Measurements from ENCODE around the gene WDR82. TPM values are rescaled to one million over a fixed set of nuclear protein-coding genes. Genes with fewer than 3 reads are reported as not detected.

Gene WDR82
- total and polyA plus RNA-seq, 2 donors from 2014 or later: 20.9 to 75.8 TPM

DNA sequence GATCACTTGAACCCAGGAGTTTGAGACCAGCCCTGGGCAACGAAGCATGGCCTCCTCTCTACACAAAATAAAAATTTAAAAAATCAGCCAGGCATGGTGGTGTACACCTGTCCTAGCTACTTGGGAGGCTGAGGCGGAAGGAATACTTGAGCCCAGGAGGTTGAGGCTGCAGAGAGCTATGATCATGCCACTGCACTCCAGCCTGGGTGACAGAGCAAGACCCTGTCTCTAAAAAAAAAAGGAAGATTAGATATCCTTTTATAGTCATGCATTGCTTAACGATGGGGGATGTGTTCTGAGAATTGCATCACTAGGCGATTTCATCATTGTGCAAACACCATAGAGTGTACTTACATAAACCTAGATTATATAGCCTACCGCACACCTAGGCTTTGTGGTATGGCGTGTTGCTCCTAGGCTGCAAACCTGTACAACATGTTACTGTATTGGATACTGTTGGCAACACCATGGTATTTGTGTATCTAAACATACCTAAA lies 67.9 kb downstream of the WDR82 start:
- no peak overlapping the region for H3K4me3 ChIP-seq (ENCODE audit: low read length in 3 of 3)
- no peak overlapping the region for H3K27ac ChIP-seq (ENCODE audit: low read depth in 2 of 2, low read length in 2 of 2)
- no peaks in the 10 kb centered on the region for H3K9me3 ChIP-seq (ENCODE audit: control insufficient read depth in 2 of 3, insufficient read depth in 1 of 3, low read length in 3 of 3)
- peaks cover 17 to 83% (median 71%) of the 10 kb centered on the region in 3 donors for H3K36me3 ChIP-seq (ENCODE audit: control insufficient read depth in 2 of 3, insufficient read depth in 3 of 3, low read length in 3 of 3)
- DNase-seq: no peak
- H3K4me1 ChIP-seq (ENCODE audit: control insufficient read depth in 2 of 3, insufficient read depth in 2 of 3, low read depth in 1 of 3, low read length in 3 of 3): no peaks in the 10 kb centered on the region
- TF ChIP-seq, protein P1, sequence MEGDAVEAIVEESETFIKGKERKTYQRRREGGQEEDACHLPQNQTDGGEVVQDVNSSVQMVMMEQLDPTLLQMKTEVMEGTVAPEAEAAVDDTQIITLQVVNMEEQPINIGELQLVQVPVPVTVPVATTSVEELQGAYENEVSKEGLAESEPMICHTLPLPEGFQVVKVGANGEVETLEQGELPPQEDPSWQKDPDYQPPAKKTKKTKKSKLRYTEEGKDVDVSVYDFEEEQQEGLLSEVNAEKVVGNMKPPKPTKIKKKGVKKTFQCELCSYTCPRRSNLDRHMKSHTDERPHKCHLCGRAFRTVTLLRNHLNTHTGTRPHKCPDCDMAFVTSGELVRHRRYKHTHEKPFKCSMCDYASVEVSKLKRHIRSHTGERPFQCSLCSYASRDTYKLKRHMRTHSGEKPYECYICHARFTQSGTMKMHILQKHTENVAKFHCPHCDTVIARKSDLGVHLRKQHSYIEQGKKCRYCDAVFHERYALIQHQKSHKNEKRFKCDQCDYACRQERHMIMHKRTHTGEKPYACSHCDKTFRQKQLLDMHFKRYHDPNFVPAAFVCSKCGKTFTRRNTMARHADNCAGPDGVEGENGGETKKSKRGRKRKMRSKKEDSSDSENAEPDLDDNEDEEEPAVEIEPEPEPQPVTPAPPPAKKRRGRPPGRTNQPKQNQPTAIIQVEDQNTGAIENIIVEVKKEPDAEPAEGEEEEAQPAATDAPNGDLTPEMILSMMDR (IDR thresholded peaks at IDR 0.05; ENCODE audit: borderline replicate concordance, extremely low read depth, insufficient read depth): no peak
- no peaks in the 10 kb centered on the region for H3K27me3 ChIP-seq (ENCODE audit: control insufficient read depth, insufficient read depth, low read length)
- H3K9ac ChIP-seq (ENCODE audit: low read length in 3 of 3): no peak overlapping the region
- intact Hi-C loops (cut with DNase I): no loop called here
- FAIRE-seq: no peak

DNA sequence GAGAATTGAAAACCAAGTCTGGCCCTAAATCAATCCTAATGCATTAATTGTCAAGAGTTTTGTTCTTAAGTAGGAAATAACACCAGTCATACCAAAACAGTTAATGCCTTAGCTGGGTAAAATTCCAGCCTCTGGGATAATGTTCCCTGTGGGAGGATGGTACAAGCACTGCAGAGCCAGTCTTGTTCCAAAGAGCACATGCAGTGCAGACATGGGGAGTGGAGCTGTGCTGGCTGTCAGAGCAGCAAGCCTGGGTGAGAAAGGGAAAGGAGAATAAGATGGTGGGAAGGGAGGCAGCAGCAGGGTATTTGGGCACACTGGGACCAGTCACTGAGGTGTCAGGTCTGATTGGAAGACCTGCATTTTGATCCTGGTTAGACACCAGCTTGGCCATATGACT lies 68.4 kb downstream of the WDR82 start:
- H3K27me3 ChIP-seq (ENCODE audit: control insufficient read depth, insufficient read depth, low read length): no peaks in the 10 kb centered on the region
- intact Hi-C loops (cut with DNase I): no loop called here
- H3K9me3 ChIP-seq (ENCODE audit: control insufficient read depth in 2 of 3, insufficient read depth in 1 of 3, low read length in 3 of 3): no peaks in the 10 kb centered on the region
- no peak for DNase-seq
- no peaks in the 10 kb centered on the region for H3K4me1 ChIP-seq (ENCODE audit: control insufficient read depth in 2 of 3, insufficient read depth in 2 of 3, low read depth in 1 of 3, low read length in 3 of 3)
- H3K36me3 ChIP-seq (ENCODE audit: control insufficient read depth in 2 of 3, insufficient read depth in 3 of 3, low read length in 3 of 3): peaks cover 17 to 83% (median 73%) of the 10 kb centered on the region in 3 donors
- no peak overlapping the region for H3K4me3 ChIP-seq (ENCODE audit: low read length in 3 of 3)
- H3K9ac ChIP-seq (ENCODE audit: low read length in 3 of 3): no peak overlapping the region
- TF ChIP-seq, protein P1 (IDR thresholded peaks at IDR 0.05; ENCODE audit: borderline replicate concordance, extremely low read depth, insufficient read depth): no peak
- no peak for FAIRE-seq
- H3K27ac ChIP-seq (ENCODE audit: low read depth in 2 of 2, low read length in 2 of 2): no peak overlapping the region

DNA sequence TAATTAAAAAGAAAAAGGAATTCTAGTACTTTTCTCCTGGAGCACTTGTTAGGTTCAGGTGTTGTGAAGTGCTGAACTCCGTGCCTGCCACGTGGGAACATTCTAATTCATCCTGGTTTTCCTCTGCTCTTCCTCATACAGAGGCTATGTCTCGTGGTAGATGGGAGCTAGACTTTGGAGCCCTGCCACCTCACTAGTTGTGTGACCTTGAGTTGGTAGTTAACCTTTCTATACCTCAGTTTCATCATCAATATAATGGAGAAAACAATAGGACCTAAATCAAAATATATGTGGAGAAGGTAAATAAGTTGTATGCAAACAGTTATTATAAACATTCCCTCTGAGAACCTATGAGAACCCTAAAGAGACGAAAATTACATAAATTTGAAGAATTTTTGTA lies 69.9 kb downstream of the WDR82 start:
- Histone ChIP-seq H3K4me1 (ENCODE audit: control insufficient read depth in 2 of 3, insufficient read depth in 2 of 3, low read depth in 1 of 3, low read length in 3 of 3) (no peaks in the 10 kb centered on the region), H3K36me3 (ENCODE audit: control insufficient read depth in 2 of 3, insufficient read depth in 3 of 3, low read length in 3 of 3) (peaks cover 19 to 84% (median 75%) of the 10 kb centered on the region in 3 donors), H3K27ac (ENCODE audit: low read depth in 2 of 2, low read length in 2 of 2) (no peak overlapping the region), H3K27me3 (ENCODE audit: control insufficient read depth, insufficient read depth, low read length) (no peaks in the 10 kb centered on the region), H3K9me3 (ENCODE audit: control insufficient read depth in 2 of 3, insufficient read depth in 1 of 3, low read length in 3 of 3) (no peaks in the 10 kb centered on the region), H3K9ac (ENCODE audit: low read length in 3 of 3) (no peak overlapping the region), H3K4me3 (ENCODE audit: low read length in 3 of 3) (no peak overlapping the region)
- TF ChIP-seq, protein P1 (IDR thresholded peaks at IDR 0.05; ENCODE audit: borderline replicate concordance, extremely low read depth, insufficient read depth): no peak
- intact Hi-C loops (cut with DNase I): no loop called here
- no peak for FAIRE-seq
- no peak for DNase-seq

Measured in kidney (tissue), 14 donors.